ENCODE results near the gene AIF1L. TPM values are rescaled to one million over a fixed set of nuclear protein-coding genes. Genes with fewer than 3 reads are reported as not detected.

The AIF1L gene
- total RNA-seq, 1 experiment from 2014 or later, result 103 TPM

- TF ChIP-seq AFF4 (CRISPR knock-in tag; IDR thresholded peaks at IDR 0.05; ENCODE audit: borderline replicate concordance) (no peak), FOXJ3 (CRISPR knock-in tag; IDR thresholded peaks at IDR 0.05; ENCODE audit: borderline replicate concordance) (no peak), ARID4B (CRISPR knock-in tag; IDR thresholded peaks at IDR 0.05; ENCODE audit: borderline replicate concordance) (no peak), SP1 (CRISPR knock-in tag; conservative IDR thresholded peaks at IDR 0.05) (no peak), ERG (CRISPR knock-in tag; IDR thresholded peaks at IDR 0.05) (no peak), ZNF425 (CRISPR knock-in tag; conservative IDR thresholded peaks at IDR 0.05) (no peak), ETV6 (CRISPR knock-in tag; IDR thresholded peaks at IDR 0.05) (no peak), NFATC4 (CRISPR knock-in tag; IDR thresholded peaks at IDR 0.05) (no peak), ZNF219 (CRISPR knock-in tag; IDR thresholded peaks at IDR 0.05; ENCODE audit: borderline replicate concordance) (no peak), RELA (CRISPR knock-in tag; IDR thresholded peaks at IDR 0.05; ENCODE audit: borderline replicate concordance) (no peak), CTCF (IDR thresholded peaks at IDR 0.05) (no peak), MAX (CRISPR knock-in tag; IDR thresholded peaks at IDR 0.05) (no peak), E2F1 (CRISPR knock-in tag; IDR thresholded peaks at IDR 0.05) (no peak), ZNF512 (CRISPR knock-in tag; IDR thresholded peaks at IDR 0.05; ENCODE audit: borderline replicate concordance) (no peak), ATF3 (CRISPR knock-in tag; conservative IDR thresholded peaks at IDR 0.05) (no peak)
These were observed 564 bp upstream of the AIF1L start (continued) for GRCh38 chr9:131095666-131096268.
